Measurements from ENCODE around the gene TSPAN31.

DNA sequence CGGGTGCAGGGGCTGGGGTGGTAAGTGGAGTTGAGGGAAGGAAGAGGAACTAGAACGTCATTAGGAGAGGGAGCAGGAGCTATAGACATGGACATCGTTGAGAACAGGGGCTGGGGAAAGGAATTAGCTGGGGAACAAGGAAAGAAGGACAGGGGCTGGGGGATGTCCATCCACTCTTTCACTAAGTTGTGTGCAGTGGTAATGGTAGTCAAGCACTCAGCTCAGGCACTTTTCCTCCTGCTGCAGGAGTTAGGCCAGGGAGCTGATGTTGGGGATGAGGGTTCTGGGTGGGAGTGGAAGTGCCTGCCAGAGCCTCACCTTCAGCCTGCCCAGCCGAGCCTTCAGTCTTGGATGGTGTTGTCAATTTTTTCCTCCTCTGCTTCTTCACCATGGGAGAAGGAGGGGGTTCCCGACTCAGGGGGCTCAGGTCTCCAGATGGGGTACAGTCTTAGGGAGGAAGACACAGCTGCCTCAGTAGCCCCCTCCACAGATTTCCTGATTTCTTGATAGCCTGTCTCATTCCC is 15.5 kb upstream of the TSPAN31 start:
- TF ChIP-seq, protein P1, sequence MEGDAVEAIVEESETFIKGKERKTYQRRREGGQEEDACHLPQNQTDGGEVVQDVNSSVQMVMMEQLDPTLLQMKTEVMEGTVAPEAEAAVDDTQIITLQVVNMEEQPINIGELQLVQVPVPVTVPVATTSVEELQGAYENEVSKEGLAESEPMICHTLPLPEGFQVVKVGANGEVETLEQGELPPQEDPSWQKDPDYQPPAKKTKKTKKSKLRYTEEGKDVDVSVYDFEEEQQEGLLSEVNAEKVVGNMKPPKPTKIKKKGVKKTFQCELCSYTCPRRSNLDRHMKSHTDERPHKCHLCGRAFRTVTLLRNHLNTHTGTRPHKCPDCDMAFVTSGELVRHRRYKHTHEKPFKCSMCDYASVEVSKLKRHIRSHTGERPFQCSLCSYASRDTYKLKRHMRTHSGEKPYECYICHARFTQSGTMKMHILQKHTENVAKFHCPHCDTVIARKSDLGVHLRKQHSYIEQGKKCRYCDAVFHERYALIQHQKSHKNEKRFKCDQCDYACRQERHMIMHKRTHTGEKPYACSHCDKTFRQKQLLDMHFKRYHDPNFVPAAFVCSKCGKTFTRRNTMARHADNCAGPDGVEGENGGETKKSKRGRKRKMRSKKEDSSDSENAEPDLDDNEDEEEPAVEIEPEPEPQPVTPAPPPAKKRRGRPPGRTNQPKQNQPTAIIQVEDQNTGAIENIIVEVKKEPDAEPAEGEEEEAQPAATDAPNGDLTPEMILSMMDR (conservative IDR thresholded peaks at IDR 0.05 in 1 of 2, IDR thresholded peaks at IDR 0.05 in 1 of 2; ENCODE audit: extremely low read depth in 1 of 2, insufficient read depth in 1 of 2, low read depth in 1 of 2, low read length in 2 of 2) = no peak
- TF ChIP-seq EZH2 (IDR thresholded peaks at IDR 0.05; ENCODE audit: borderline replicate concordance, low read length) = no peak
